ENCODE results near the gene HBB.
A peak's percentile ranks its signal among the peaks of the same experiment; 100 is the strongest.
"Not testable (repeated sequence)": the region's sequence is repeated elsewhere in the genome, so short reads cannot be mapped to it uniquely, and the experiment has no call there.

HBB gene

GRCh38 chr11:5226732-5227310, at the start of gene HBB:
Gene HBB, minus strand, starts transcription at chr11:5227071. Its CDS starts 50 bp downstream, at chr11:5227021.
- peak; percentile 85 for DNase-seq

DNA sequence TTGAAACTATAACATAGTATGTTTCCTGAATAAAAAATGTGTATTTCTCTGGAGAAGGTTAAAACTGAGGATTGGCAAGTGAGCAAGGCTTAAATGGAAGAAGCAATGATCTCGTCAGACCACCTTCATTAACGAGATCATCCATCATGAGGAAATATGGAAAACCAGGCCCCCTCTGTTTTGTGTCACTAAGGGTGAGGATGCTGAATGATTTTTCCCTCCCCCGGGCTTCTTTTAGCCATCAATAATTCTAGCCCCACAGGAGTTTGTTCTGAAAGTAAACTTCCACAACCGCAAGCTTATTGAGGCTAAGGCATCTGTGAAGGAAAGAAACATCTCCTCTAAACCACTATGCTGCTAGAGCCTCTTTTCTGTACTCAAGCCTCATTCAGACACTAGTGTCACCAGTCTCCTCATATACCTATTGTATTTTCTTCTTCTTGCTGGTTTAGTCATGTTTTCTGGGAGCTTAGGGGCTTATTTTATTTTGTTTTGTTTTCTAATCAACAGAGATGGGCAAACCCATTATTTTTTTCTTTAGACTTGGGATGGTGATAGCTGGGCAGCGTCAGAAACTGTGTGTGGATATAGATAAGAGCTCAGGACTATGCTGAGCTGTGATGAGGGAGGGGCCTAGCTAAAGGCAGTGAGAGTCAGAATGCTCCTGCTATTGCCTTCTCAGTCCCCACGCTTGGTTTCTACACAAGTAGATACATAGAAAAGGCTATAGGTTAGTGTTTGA, 48.7 kb upstream of the HBB start:
- peak; percentile 98 for DNase-seq

DNA sequence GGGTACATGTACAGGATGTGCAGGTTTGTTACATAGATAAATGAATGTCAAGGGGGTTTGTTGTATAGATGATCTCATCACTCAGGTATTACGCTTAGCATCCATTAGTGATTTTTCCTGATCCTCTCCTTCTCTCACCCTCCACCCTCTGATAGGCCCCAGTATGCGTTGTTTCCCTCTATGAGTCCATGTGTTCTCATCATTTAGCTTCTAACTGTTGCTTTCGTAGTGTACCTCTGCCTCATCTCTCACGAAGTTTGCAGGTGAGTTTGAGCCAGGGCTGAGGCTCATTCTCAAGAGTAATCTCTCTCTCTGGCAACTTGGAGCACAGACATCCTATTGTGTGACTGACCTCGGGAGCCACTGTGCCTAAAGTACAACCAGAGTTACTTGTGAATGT, 47.5 kb upstream of the HBB start:
- no peak for DNase-seq

DNA sequence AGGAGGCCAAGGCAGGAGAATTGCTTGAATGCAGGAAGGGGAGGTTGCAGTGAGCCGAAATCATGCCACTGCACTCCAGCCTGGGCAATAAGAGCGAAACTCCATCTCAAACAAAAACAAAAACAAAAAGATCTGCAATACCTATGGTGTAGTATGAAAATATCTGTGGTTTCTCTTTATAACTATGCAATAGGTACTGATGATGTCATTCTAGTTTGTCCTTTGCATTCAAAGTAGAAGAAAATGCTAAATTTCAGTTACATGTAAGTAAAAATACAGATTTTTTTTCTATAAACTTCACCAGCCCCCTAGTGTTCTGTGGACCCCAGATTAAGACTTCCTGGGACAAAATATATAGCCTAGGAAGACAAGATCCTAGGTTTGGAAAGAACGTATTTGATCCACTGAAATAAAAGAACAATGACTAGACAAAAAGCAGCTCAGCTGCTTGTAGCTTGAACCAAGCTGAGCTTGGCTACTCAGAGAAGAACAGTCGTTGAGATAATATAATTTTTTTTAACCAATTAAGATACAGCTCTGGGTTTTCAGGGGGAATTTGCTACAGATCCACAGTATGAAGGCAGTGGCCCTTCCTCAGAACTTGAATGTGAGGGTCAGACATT, 45.6 kb upstream of the HBB start:
- DNase-seq, result no peak

GRCh38 chr11:5269715-5270147, 42.9 kb upstream of the HBB start, which contains the start of gene HBE1:
Gene HBE1, minus strand, starts transcription at chr11:5269945. Its CDS starts 55 bp downstream, at chr11:5269890.
- DNase-seq, result no peak

DNA sequence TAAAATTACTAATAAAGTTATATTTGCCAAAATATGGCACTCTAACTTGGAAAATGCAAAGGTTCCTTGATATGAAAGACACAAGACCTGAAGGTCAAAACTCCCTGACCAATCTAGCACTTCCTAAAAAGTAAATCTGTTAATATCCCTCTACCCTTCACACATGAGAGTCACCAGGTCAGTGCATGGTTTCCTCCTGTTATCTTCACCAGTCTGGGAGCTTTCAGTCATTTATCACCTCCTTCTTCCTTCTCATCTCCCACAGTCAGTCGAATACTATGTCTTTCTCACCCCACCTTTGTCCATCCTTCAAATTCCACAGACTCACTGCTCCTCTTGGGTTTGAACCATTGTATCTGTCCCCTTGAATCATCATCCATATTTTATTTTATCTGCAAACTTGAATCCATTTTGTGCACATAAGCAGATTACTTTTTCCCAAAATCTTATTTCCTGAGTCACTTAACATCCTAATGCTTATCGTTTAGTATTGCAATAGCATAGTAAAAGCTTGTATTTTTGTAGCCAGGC, 40.2 kb upstream of the HBB start:
- no peak for DNase-seq

- DNase-seq, result no peak
Observed at GRCh38 chr11:5266609-5267008, 39.7 kb upstream of the HBB start.

- DNase-seq, result no peak
Observed at GRCh38 chr11:5265832-5266231, 39.0 kb upstream of the HBB start.

- no peak for DNase-seq
Observed at GRCh38 chr11:5258543-5259262, 31.8 kb upstream of the HBB start.

DNA sequence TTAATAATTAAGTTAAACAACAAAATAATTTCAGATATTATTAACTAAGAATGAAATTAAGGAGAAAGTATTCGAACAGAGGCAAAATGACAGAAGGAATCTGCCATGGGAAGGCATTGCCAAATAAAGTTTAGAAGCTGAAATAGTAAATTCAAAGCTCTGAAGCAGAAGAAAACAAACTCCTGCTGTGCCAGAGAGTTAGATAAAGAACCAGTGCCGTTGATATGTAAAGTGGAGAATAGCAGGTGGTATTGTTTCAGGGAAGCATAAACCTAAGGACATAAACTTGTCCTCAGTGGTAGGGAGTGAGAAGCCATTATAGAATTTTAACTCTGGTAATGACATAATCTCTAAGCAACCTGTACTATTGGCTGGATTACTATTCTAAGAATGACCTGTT, 30.4 kb upstream of the HBB start:
- DNase-seq, result no peak

GRCh38 chr11:5254646-5255413, 28.0 kb upstream of the HBB start, which contains the start of gene HBG2:
Gene HBG2, minus strand, starts transcription at chr11:5254781. Its CDS starts 53 bp downstream, at chr11:5254728.
- peak; percentile 47 for DNase-seq

DNA sequence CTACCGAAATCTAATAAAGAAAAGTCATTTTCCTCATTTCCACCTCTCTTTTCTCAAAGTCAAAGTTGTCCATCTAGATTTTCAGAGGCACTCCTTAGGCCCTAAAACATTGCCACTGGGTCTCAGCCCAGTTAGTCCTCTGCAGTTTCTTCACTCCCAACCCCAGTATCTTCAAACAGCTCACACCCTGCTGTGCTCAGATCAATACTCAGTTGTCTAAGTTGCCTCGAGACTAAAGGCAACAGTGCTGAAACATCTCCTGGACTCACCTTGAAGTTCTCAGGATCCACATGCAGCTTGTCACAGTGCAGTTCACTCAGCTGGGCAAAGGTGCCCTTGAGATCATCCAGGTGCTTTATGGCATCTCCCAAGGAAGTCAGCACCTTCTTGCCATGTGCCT, 27.2 kb upstream of the HBB start:
- DNase-seq, result not testable (repeated sequence)

GRCh38 chr11:5253440-5253839, 26.6 kb upstream of the HBB start:
- DNase-seq, result not testable (repeated sequence)

DNA sequence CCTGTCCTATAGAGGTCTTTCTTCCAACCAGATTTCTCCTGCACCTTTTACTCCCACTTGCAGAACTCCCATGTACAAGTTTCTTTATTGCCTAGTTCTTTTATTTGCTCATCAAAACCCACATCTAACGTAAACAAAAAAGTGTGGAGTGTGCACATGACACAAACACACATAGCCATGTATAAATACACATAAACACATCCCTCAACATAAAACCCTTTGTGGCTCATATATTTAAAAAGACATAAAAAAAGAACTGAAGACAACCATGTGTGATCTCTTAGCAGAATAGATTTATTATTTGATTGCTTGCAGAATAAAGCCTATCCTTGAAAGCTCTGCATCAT, 26.0 kb upstream of the HBB start:
- no peak for DNase-seq

DNA sequence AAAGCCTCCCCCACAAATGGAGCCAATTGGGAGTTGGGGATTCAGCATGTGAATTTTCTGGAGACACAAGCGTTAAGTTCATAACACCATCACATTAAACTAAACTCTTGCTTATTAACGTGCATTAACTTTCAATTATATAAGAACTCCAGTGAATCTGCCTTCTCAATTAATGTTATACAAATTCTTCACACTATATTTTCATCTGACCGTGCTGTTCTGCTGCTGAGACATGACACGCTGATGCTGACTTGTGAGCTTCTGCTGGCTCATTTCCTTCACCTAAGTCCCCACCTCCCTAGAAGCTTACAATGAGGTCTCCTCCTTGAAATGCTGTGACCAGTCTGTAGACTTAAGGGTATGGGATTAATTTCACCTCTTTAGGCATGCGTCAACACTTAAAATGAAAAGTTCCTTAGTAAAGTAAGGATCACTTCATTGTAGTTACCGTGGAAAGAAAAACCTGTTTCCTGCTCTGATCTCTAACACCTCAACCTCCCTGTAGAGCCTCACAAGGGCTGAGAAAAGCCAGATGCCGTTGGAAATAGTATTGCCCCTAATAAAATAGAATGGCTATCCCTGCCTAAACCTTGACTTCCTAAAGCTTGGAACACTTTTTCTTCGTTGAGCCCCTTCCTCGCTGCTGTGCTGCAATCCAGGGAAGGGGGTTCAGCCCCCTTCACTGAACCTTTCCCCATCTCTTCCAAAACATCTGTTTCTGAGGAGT, 25.5 kb upstream of the HBB start:
- no peak for DNase-seq

DNA sequence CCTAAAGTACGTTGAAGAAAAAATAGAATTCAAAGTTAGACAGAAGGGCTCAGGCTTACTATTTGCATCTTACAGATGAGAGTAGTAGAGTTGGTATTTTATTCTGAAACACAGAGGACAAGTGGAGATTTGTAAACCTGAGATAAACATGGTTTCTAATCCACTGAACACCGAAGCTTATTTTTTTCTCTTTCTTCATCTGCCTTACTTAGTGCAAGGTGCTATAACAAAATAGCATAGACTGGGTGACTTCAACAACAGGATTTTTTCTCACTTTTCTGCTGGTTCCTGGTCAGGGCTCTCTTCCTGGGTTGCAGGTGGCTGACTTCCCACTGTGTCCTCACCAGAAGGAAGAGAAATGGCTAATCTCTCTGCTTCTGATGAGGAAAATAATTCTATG, 24.9 kb upstream of the HBB start:
- no peak for DNase-seq

- DNase-seq, result no peak
Observed at GRCh38 chr11:5250543-5251204, 23.8 kb upstream of the HBB start.

DNA sequence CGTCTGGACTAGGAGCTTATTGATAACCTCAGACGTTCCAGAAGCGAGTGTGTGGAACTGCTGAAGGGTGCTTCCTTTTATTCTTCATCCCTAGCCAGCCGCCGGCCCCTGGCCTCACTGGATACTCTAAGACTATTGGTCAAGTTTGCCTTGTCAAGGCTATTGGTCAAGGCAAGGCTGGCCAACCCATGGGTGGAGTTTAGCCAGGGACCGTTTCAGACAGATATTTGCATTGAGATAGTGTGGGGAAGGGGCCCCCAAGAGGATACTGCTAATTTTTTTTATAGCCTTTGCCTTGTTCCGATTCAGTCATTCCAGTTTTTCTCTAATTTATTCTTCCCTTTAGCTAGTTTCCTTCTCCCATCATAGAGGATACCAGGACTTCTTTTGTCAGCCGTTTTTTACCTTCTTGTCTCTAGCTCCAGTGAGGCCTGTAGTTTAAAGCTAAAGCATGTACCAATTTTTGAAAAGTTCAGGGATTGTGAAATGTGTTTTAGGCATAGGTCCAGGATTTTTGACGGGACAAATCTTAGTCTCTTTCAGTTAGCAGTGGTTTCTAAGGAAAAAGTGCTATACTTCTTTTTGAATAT, 23.0 kb upstream of the HBB start, which contains the start of gene HBG1:
Gene HBG1 (minus strand): TSS at position 51 of the 590 bp plus-strand sequence. CDS start 53 bp downstream, outside the sequence.
- DNase-seq, result not testable (repeated sequence)

DNA sequence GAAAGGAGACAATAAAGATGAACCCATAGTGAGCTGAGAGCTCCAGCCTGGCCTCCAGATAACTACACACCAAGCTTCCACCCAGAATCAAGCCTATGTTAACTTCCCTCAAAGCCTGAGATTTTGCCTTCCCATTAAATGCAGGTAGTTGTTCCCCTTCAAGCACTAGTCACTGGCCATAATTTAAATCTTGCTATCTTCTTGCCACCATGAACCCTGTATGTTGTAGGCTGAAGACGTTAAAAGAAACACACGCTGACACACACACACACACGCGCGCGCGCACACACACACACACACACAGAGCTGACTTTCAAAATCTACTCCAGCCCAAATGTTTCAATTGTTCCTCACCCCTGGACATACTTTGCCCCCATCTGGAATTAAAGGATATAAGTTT, 21.6 kb upstream of the HBB start:
- DNase-seq, result not testable (repeated sequence)

DNA sequence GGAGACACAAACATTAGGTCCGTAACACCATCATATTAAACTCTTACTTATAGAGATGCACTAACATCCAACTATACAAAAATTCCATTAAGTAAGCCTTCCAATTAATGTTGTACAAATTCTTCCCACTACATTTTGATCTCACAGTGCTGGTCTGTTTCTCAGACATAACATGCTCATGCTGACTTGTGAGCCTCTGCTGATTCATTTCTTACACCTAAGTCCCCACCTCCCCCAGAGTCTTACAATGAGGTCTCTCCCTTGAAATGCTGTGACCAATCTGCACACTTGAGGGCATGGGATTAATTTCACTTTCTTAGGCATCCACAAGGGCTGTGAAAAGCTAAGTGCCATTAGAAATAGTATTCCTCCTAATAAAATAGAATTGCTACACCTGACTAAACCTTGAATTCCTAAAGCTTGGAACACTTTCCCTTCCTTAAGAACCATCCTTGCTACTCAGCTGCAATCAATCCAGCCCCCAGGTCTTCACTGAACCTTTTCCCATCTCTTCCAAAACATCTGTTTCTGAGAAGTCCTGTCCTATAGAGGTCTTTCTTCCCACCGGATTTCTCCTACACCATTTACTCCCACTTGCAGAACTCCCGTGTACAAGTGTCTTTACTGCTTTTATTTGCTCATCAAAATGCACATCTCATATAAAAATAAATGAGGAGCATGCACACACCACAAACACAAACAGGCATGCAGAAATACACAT, 20.8 kb upstream of the HBB start:
- peak; percentile 48 for DNase-seq

Data from hematopoietic multipotent progenitor cell treated with erythropoietin and hydrocortisone succinate and interleukin-3 and kit ligand, for 4 days (in vitro differentiated cells).